Muscle of leg (tissue), 11 donors: Measurements from ENCODE around the gene AMFR. TPM values are rescaled to one million over a fixed set of nuclear protein-coding genes. Genes with fewer than 3 reads are reported as not detected.

Experiments used
- DNase-seq: peaks from one replicate; pipeline ENCODE4 v3.0.0; 2013
- H3K27ac ChIP-seq: one replicate; pipeline ENCODE4 v1.5.1; 2013; ENCODE audit warnings: mild to moderate bottlenecking, low read length, control low read depth
- H3K27me3 ChIP-seq: one replicate; pipeline ENCODE4 v1.6.1; 2013; ENCODE audit warnings: low read length; ENCODE audit not compliant: control insufficient read depth, insufficient read depth
- H3K36me3 ChIP-seq: one replicate; pipeline ENCODE4 v1.6.1; 2013; ENCODE audit warnings: low read length; ENCODE audit not compliant: control insufficient read depth, insufficient read depth
- H3K4me1 ChIP-seq: one replicate; pipeline ENCODE4 v1.6.1; 2013; ENCODE audit warnings: low read length; ENCODE audit not compliant: control insufficient read depth, insufficient read depth
- H3K4me3 ChIP-seq: one replicate; pipeline ENCODE4 v1.5.1; 2013; ENCODE audit warnings: low read length, control low read depth
- H3K9me3 ChIP-seq: replicated peaks from 2 replicates; pipeline ENCODE4 v1.6.1; 2013; ENCODE audit warnings: low read depth, low read length; ENCODE audit not compliant: control insufficient read depth
- WGBS: methylation state at CpG from one replicate; pipeline ENCODE4 v1.1.5; 2013; ENCODE audit warnings: missing lambda C conversion rate; ENCODE audit not compliant: insufficient coverage; 5-methylcytosine and 5-hydroxymethylcytosine counted together
- polyA plus RNA-seq, 8 donors: library from polyadenylated mRNA; unstranded; fragments of 120-200 nt; gene quantifications; one replicate each; pipeline versions ENCODE4 v1.2.1 to v1.2.3, GENCODE V29; 2013; ENCODE audit warnings: inconsistent platforms in 1 of 8, low replicate concordance in 1 of 8; ENCODE audit not compliant: insufficient read length in 8 of 8, insufficient read depth in 1 of 8
- total RNA-seq: library from RNA; stranded (reverse); fragments of 120-200 nt; gene quantifications from one replicate; pipeline ENCODE4 v1.2.4, GENCODE V29; 2013

Gene AMFR
- total and polyA plus RNA-seq, 9 donors = 36.6 to 70.4 (median 49.1) TPM

GRCh38 chr16:56351481-56351880 lies 73.9 kb downstream of the AMFR start:
- H3K36me3 ChIP-seq = no peaks in the 10 kb centered on the region
- 100% methylated on average over 2 of the region's 6 CpGs for WGBS
- peaks cover 7% of the 10 kb centered on the region for H3K4me1 ChIP-seq
- H3K27me3 ChIP-seq = no peaks in the 10 kb centered on the region
- no peak overlapping the region for H3K4me3 ChIP-seq
- no peak overlapping the region for H3K27ac ChIP-seq
- no peaks in the 10 kb centered on the region for H3K9me3 ChIP-seq
- no peak for DNase-seq

GRCh38 chr16:56350491-56351405 lies 74.6 kb downstream of the AMFR start:
- H3K36me3 ChIP-seq = no peaks in the 10 kb centered on the region
- H3K9me3 ChIP-seq = no peaks in the 10 kb centered on the region
- peaks cover 2% of the 10 kb centered on the region for H3K4me1 ChIP-seq
- no peaks in the 10 kb centered on the region for H3K27me3 ChIP-seq
- DNase-seq = no peak
- no peak overlapping the region for H3K27ac ChIP-seq
- WGBS = 76% methylated on average over 14 of the region's 22 CpGs
- no peak overlapping the region for H3K4me3 ChIP-seq

- WGBS = 89% methylated on average over 12 of the region's 16 CpGs
- no peak overlapping the region for H3K27ac ChIP-seq
- no peak overlapping the region for H3K4me3 ChIP-seq
- no peaks in the 10 kb centered on the region for H3K36me3 ChIP-seq
- DNase-seq = no peak
- no peaks in the 10 kb centered on the region for H3K9me3 ChIP-seq
- H3K27me3 ChIP-seq = no peaks in the 10 kb centered on the region
- peaks cover 2% of the 10 kb centered on the region for H3K4me1 ChIP-seq
These were observed 75.6 kb downstream of the AMFR start for GRCh38 chr16:56349711-56350161.

DNA sequence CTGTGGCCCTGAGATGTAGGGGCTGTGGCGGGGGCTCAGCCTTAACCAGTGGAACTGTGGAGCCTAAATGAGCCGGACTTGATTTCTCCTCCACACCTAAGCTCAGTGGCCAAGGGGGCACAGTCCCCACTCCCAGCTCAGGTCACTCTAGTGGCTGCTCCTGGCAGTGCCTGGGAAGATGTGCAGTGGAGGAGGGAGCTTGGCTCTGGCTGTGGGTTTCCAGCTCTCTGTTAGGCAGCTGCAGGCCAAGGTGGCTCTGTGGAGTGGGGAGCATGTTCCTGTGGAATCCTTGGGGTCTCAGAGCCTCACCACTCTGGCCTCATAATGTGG lies 76.3 kb downstream of the AMFR start:
- no peaks in the 10 kb centered on the region for H3K9me3 ChIP-seq
- H3K27ac ChIP-seq = no peak overlapping the region
- H3K4me1 ChIP-seq = peaks cover 2% of the 10 kb centered on the region
- no peaks in the 10 kb centered on the region for H3K36me3 ChIP-seq
- H3K4me3 ChIP-seq = no peak overlapping the region
- DNase-seq = no peak
- no peaks in the 10 kb centered on the region for H3K27me3 ChIP-seq
- WGBS = no CpG with 5 or more reads among the region's 2 CpGs

DNA sequence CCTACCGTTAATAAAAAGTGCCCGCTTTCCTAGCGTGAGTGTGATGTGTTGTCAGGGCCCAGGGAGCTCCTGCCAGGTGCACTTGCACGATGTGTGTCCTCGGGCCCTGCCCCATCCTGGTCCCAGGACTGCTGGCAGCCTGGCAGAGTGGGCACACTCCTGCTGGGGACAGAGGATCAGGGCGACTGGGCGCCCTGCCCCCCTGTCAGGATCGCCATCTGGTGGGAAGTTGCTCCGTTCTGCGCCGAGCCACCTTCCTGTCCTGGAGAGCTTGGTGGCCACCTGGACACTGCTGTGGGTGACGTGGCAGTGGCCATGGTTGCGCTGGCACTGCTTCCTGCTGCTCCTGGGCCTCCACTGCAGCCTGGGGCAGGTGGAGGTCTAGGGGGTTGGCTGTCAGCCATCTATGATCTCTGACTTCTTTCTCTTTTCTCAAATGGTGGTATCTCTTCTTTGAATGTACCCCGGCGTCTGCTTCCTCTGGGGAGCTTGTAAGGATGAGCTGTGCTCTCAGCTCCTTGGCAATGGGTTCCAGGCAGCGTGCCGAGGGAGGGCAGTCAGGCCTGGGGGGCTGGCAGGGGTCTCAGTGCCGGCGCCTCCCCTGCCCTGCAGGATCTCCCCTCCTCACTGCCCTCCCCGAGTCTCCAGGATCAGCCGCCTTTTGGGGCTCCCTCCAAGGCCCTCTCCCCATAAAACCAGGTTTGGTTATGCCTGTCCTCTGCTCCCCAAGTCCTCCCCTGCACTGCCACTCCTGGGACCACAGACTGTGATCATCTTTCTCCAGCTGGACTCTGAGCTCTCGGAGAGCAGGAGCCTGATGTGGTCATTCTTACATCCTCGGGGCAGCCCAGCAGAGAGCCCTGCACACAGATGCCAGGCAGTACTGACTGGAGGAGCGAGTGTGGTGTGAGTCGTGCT lies 76.9 kb downstream of the AMFR start:
- no peaks in the 10 kb centered on the region for H3K9me3 ChIP-seq
- DNase-seq = no peak
- no peaks in the 10 kb centered on the region for H3K36me3 ChIP-seq
- peaks cover 2% of the 10 kb centered on the region for H3K4me1 ChIP-seq
- no peak overlapping the region for H3K27ac ChIP-seq
- WGBS = 90% methylated on average over 17 of the region's 25 CpGs
- no peak overlapping the region for H3K4me3 ChIP-seq
- H3K27me3 ChIP-seq = no peaks in the 10 kb centered on the region

DNA sequence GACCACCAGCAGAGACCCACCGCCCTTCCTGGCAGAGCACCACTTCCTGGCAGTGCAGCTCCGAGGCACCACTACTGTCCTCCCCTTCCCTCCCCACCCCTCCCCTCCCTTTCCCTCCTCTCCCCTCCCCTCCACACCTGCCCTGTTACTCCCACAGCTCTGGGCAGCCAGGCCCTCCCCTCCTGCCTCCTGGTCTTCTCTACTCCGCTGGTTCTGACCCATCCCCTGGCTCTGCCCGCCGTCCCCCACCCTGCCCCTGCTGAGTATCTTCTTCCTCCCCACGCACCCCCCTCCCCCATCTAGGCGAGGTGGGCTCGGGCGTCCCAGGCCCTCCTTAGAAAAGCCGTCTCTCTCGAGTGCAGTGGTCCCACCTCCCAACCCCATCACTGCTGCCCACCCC lies 77.7 kb downstream of the AMFR start:
- no CpG with 5 or more reads among the region's 11 CpGs for WGBS

DNA sequence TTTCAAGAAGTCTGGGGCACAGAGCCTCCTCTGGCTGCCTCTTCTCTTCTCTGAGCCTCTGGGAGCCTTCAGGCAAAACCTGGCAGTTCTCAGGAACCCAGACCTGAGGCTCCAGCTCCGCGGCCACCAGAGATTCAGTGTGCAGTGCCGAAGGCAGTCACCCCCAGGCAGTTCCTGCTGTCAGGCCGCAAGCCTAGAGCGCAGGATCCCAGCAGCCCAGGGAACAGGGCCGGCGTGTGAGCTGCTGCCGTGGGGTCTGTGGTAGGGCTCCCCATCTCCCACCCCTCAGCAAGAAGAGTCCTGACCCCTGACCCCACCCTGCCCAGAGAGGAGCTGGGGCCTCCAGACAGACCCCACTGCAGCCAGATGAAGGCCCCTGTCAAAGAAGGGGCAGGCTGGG lies 78.2 kb downstream of the AMFR start:
- 89% methylated on average over 3 of the region's 8 CpGs for WGBS
- peaks cover 7% of the 10 kb centered on the region for H3K4me1 ChIP-seq
- no peak overlapping the region for H3K4me3 ChIP-seq
- no peaks in the 10 kb centered on the region for H3K27me3 ChIP-seq
- no peak overlapping the region for H3K27ac ChIP-seq
- H3K9me3 ChIP-seq = no peaks in the 10 kb centered on the region
- no peak for DNase-seq
- no peaks in the 10 kb centered on the region for H3K36me3 ChIP-seq

More for the DNA sequence above, 77.7 kb downstream of the AMFR start:
- H3K4me1 ChIP-seq = peaks cover 2% of the 10 kb centered on the region
- no peaks in the 10 kb centered on the region for H3K9me3 ChIP-seq
- H3K36me3 ChIP-seq = no peaks in the 10 kb centered on the region
- no peak overlapping the region for H3K27ac ChIP-seq
- H3K27me3 ChIP-seq = no peaks in the 10 kb centered on the region
- no peak overlapping the region for H3K4me3 ChIP-seq
- DNase-seq = no peak

DNA sequence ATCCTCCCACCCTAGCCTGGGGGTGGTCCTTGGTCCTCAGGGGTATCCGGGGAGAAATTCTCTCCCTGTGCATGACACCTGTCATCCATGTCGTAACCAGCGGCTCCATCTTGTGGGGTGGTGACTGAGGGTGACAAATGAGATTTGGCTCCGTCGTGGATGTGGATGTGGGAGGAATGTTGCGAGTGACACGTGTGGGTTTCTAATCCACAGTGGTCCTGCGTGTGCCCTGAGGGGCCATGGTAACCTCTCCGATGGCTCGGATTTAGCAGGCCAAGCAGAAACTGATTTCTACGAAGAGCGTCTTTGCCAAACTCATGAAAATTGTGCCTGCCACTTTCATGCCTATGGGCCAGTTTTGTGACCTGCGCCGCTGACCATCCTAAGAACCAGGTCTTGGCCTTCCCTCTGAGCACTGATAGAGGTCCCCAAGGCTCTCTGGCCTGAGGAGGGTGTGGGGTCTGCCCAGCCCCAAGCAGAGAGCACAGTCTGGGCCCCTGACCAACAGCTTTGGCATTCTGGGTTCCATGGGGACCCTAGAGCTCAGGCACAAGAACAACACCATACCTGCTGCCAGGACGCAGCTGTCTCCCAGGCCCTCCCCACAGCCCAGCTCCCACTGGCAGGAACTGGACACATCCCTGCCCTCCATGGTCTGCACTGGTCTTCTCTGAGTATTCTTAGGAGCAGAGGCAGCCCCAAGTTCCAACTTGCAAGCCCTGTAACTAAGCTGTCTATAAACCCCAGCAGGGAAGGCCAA lies 79.0 kb downstream of the AMFR start:
- Histone ChIP-seq H3K27ac (no peak overlapping the region), H3K4me3 (no peak overlapping the region), H3K36me3 (no peaks in the 10 kb centered on the region), H3K4me1 (peaks cover 13% of the 10 kb centered on the region), H3K9me3 (no peaks in the 10 kb centered on the region), H3K27me3 (no peaks in the 10 kb centered on the region)
- DNase-seq = no peak
- 83% methylated on average over 13 of the region's 15 CpGs for WGBS

- Histone ChIP-seq H3K27ac (no peak overlapping the region), H3K9me3 (no peaks in the 10 kb centered on the region), H3K27me3 (no peaks in the 10 kb centered on the region), H3K4me1 (peaks cover 13% of the 10 kb centered on the region), H3K4me3 (no peak overlapping the region), H3K36me3 (no peaks in the 10 kb centered on the region)
- 79% methylated on average over 13 of the region's 13 CpGs for WGBS
- no peak for DNase-seq
These were observed 79.8 kb downstream of the AMFR start for GRCh38 chr16:56345406-56346050.
